HG03378 (cell line): ENCODE data around the gene UGCG.
"Not testable (repeated sequence)": the region's sequence is repeated elsewhere in the genome, so short reads cannot be mapped to it uniquely, and the experiment has no call there.

Experiments used
- ATAC-seq: cut with Tn5 transposase; IDR thresholded peaks from one replicate; pipeline ENCODE4 v1.9.1; 2021; ENCODE audit warnings: mild to moderate bottlenecking, moderate library complexity; ENCODE audit not compliant: unreplicated experiment

UGCG gene

GRCh38 chr9:111917980-111918379 lies 21.4 kb downstream of the UGCG start:
- ATAC-seq, result no peak

GRCh38 chr9:111919875-111920274 lies 23.3 kb downstream of the UGCG start:
- ATAC-seq, result no peak

- ATAC-seq, result no peak
These were observed 23.9 kb downstream of the UGCG start for GRCh38 chr9:111920531-111920930.

- no peak for ATAC-seq
These were observed 25.9 kb downstream of the UGCG start for GRCh38 chr9:111922324-111923013.

- ATAC-seq, result no peak
These were observed 27.7 kb downstream of the UGCG start for GRCh38 chr9:111924281-111924680.

GRCh38 chr9:111925017-111925770 lies 28.6 kb downstream of the UGCG start:
- no peak for ATAC-seq

GRCh38 chr9:111925784-111926183 lies 29.2 kb downstream of the UGCG start:
- ATAC-seq, result no peak

- ATAC-seq, result peak; percentile 95
These were observed 29.8 kb downstream of the UGCG start for GRCh38 chr9:111926421-111926875.

GRCh38 chr9:111928359-111928720 lies 31.7 kb downstream of the UGCG start:
- no peak for ATAC-seq

GRCh38 chr9:111934747-111935146 lies 38.1 kb downstream of the UGCG start:
- no peak for ATAC-seq

GRCh38 chr9:111936391-111936790 lies 39.8 kb downstream of the UGCG start:
- no peak for ATAC-seq

GRCh38 chr9:111937301-111937700 lies 40.7 kb downstream of the UGCG start:
- no peak for ATAC-seq

- peak; percentile 69 for ATAC-seq
These were observed 41.3 kb downstream of the UGCG start for GRCh38 chr9:111937781-111938426.

GRCh38 chr9:111938427-111938800 lies 41.8 kb downstream of the UGCG start:
- ATAC-seq, result no peak

- no peak for ATAC-seq
These were observed 42.7 kb downstream of the UGCG start for GRCh38 chr9:111939322-111939721.

GRCh38 chr9:111940697-111941096 lies 44.1 kb downstream of the UGCG start:
- ATAC-seq, result no peak

- ATAC-seq, result no peak
These were observed 46.6 kb downstream of the UGCG start for GRCh38 chr9:111943200-111943599.

- ATAC-seq, result no peak
These were observed 47.1 kb downstream of the UGCG start for GRCh38 chr9:111943746-111944145.

GRCh38 chr9:111944241-111944866 lies 47.7 kb downstream of the UGCG start:
- ATAC-seq, result no peak

- ATAC-seq, result peak; percentile 80
These were observed 48.6 kb downstream of the UGCG start for GRCh38 chr9:111945216-111945615.

GRCh38 chr9:111948109-111948508 lies 51.5 kb downstream of the UGCG start:
- ATAC-seq, result not testable (repeated sequence)
